SK-N-SH (cell line): ENCODE results near the gene MTHFD2L. TPM values are rescaled to one million over a fixed set of nuclear protein-coding genes. Genes with fewer than 3 reads are reported as not detected.
A peak's percentile ranks its signal among the peaks of the same experiment; 100 is the strongest.

Experiments used
- CTCF ChIA-PET: fragments of 300-600, 350-600 bp; formaldehyde crosslinking; extraction: SDS; loops from one replicate; lab custom pipeline; 2021; lab: Yijun Ruan, JAX
- POLR2A ChIA-PET: fragments of 350-600 bp; sonication (Branson Sonifier 250); formaldehyde crosslinking; extraction: SDS; loops from one replicate; lab custom pipeline; 2020; ENCODE audit warnings: antibody characterized with exemption, inconsistent platforms; lab: Yijun Ruan, JAX
- DNase-seq: peaks from one replicate; pipeline ENCODE4 v3.0.0; 2012
- H2AFZ ChIP-seq: fragments of 200-600 bp; sonication (generic); 2 replicates; pipeline ENCODE4 v1.8.1; 2016; ENCODE audit warnings: antibody characterized with exemption, mild to moderate bottlenecking, low read depth
- H3F3A ChIP-seq: fragments of 200-600 bp; sonication (generic); replicated peaks from 2 replicates; pipeline ENCODE3; 2016; ENCODE audit warnings: antibody characterized with exemption, mild to moderate bottlenecking; ENCODE audit not compliant: insufficient read depth
- H3K27ac ChIP-seq, 2 experiments: fragments of 200-500 bp in 1 of 2; fragments of 200-600 bp in 1 of 2; sonication (Bioruptor generic) in 1 of 2; sonication (generic), shearing (Covaris generic) in 1 of 2; 2 replicates each; pipeline versions ENCODE4 v1.5.1 to v1.6.1; 2014 to 2016; ENCODE audit warnings: low read depth in 2 of 2, inconsistent platforms in 1 of 2, low read length in 1 of 2, mild to moderate bottlenecking in 1 of 2, mixed read lengths in 1 of 2
- H3K27me3 ChIP-seq: fragments of 200-600 bp; sonication (generic), shearing (Covaris generic); 2 replicates; pipeline ENCODE4 v1.6.1; 2016; ENCODE audit warnings: mixed run types; ENCODE audit not compliant: insufficient read depth
- H3K36me3 ChIP-seq, 2 experiments: fragments of 200-500 bp in 1 of 2; fragments of 200-600 bp in 1 of 2; sonication (Bioruptor generic) in 1 of 2; sonication (generic) in 1 of 2; replicated peaks in 1 of 2; 2 replicates each; pipeline versions ENCODE3 to v1.5.1; 2014 to 2016; ENCODE audit warnings: low read length in 1 of 2, mild to moderate bottlenecking in 1 of 2; ENCODE audit not compliant: insufficient read depth in 2 of 2, control insufficient read depth in 1 of 2
- H3K4me1 ChIP-seq, 2 experiments: fragments of 200-500 bp in 1 of 2; fragments of 200-600 bp in 1 of 2; sonication (Bioruptor generic) in 1 of 2; sonication (generic), shearing (Covaris generic) in 1 of 2; 2 replicates each; pipeline versions ENCODE4 v1.5.1 to v1.6.1; 2014 to 2016; ENCODE audit warnings: low read depth in 1 of 2, low read length in 1 of 2, mixed run types in 1 of 2; ENCODE audit not compliant: insufficient read depth in 2 of 2, control insufficient read depth in 1 of 2
- H3K4me2 ChIP-seq: fragments of 200-600 bp; sonication (generic), shearing (Covaris generic); 2 replicates; pipeline ENCODE4 v1.6.1; 2017; ENCODE audit warnings: mixed run types
- H3K4me3 ChIP-seq, 2 experiments: fragments of 200-500 bp in 1 of 2; fragments of 200-600 bp in 1 of 2; sonication (Bioruptor generic) in 1 of 2; sonication (generic), shearing (Covaris generic) in 1 of 2; 2 replicates each; pipeline versions ENCODE4 v1.5.1 to v1.8.1; 2014 to 2016; ENCODE audit warnings: low read depth in 2 of 2, inconsistent platforms in 1 of 2, low read length in 1 of 2, mild to moderate bottlenecking in 1 of 2, mixed read lengths in 1 of 2, moderate library complexity in 1 of 2
- H3K79me2 ChIP-seq: fragments of 200-600 bp; sonication (generic); 2 replicates; pipeline ENCODE4 v1.8.1; 2017; ENCODE audit warnings: mild to moderate bottlenecking; ENCODE audit not compliant: insufficient read depth
- H3K9ac ChIP-seq: fragments of 200-600 bp; sonication (generic); 2 replicates; pipeline ENCODE4 v1.6.1; 2017; ENCODE audit warnings: mixed run types
- H3K9me2 ChIP-seq: fragments of 200-600 bp; sonication (generic); 2 replicates; pipeline ENCODE4 v1.6.1; 2017; ENCODE audit warnings: mixed run types
- H3K9me3 ChIP-seq: fragments of 200-600 bp; sonication (generic); 2 replicates; pipeline ENCODE4 v1.6.1; 2017; ENCODE audit warnings: mixed run types, mild to moderate bottlenecking, moderate library complexity
- H4K20me1 ChIP-seq: fragments of 200-600 bp; sonication (generic); 2 replicates; pipeline ENCODE4 v1.6.1; 2017; ENCODE audit warnings: mild to moderate bottlenecking, mixed run types; ENCODE audit not compliant: insufficient read depth
- ELF1 ChIP-seq: IDR thresholded peaks from 2 replicates; pipeline ENCODE4 v1.4.0; 2012
- EP300 ChIP-seq, 2 experiments: IDR thresholded peaks; 2 replicates each; pipeline versions ENCODE4 v1.4.0 to v1.6.1; 2012; ENCODE audit warnings: borderline replicate concordance in 1 of 2, low read depth in 1 of 2, low read length in 1 of 2
- EZH2phosphoT487 ChIP-seq: fragments of 200-600 bp; sonication (generic); IDR thresholded peaks from 2 replicates; pipeline ENCODE4 v1.6.1; 2017; ENCODE audit warnings: low read depth, mixed run types, mild to moderate bottlenecking, antibody characterized with exemption, moderate library complexity, borderline replicate concordance
- FOSL2 ChIP-seq: IDR thresholded peaks from 2 replicates; pipeline ENCODE4 v1.4.0; 2012; ENCODE audit warnings: low read depth, mild to moderate bottlenecking, moderate library complexity, borderline replicate concordance
- FOXJ3 ChIP-seq: sonication (generic); formaldehyde crosslinking; IDR thresholded peaks from 2 replicates; pipeline ENCODE4 v1.5.1; 2020; ENCODE audit warnings: mild to moderate bottlenecking, missing genetic modification reagents
- GABPA ChIP-seq: IDR thresholded peaks from 2 replicates; pipeline ENCODE4 v1.4.0; 2012; ENCODE audit warnings: low read depth, mild to moderate bottlenecking
- MEF2A ChIP-seq: IDR thresholded peaks from 2 replicates; pipeline ENCODE4 v1.4.0; 2012; ENCODE audit warnings: low read depth, borderline replicate concordance
- MXI1 ChIP-seq: IDR thresholded peaks from 2 replicates; pipeline ENCODE4 v1.6.1; 2012; ENCODE audit warnings: mild to moderate bottlenecking, low read depth, low read length, improper control_type of control experiment
- POLR2AphosphoS5 ChIP-seq: IDR thresholded peaks from 2 replicates; pipeline ENCODE4 v1.6.1; 2012; ENCODE audit warnings: low read depth, low read length
- RCOR1 ChIP-seq: fragments of 150-350 bp; IDR thresholded peaks from 2 replicates; pipeline ENCODE4 v1.6.1; 2017; ENCODE audit warnings: antibody characterized with exemption, low read length
- RXRA ChIP-seq: IDR thresholded peaks from 2 replicates; pipeline ENCODE4 v1.4.0; 2012; ENCODE audit warnings: low read depth, mild to moderate bottlenecking, borderline replicate concordance
- SMC3 ChIP-seq: IDR thresholded peaks from 2 replicates; pipeline ENCODE4 v1.6.1; 2012; ENCODE audit warnings: low read depth, low read length, improper control_type of control experiment
- TAF1 ChIP-seq: IDR thresholded peaks from 2 replicates; pipeline ENCODE4 v1.6.1; 2012; ENCODE audit warnings: low read depth, mild to moderate bottlenecking, low read length, moderate library complexity, borderline replicate concordance
- YY1 ChIP-seq: IDR thresholded peaks from 2 replicates; pipeline ENCODE4 v1.4.0; 2012; ENCODE audit warnings: low read depth, mild to moderate bottlenecking
- polyA plus RNA-seq, 3 experiments: library from polyadenylated mRNA; depleted of rRNA; stranded (reverse); fragments of >200 nt; gene quantifications; 2 replicates each; pipeline ENCODE4 v1.2.3, GENCODE V29; 2012
- TF ChIP-seq, protein P1 (sequence below): fragments of 150-350 bp; IDR thresholded peaks from 2 replicates; pipeline ENCODE4 v1.6.1; 2016; ENCODE audit warnings: mild to moderate bottlenecking, low read depth, low read length
- TF ChIP-seq, protein P2 (sequence below): IDR thresholded peaks from 2 replicates; pipeline ENCODE4 v1.4.0; 2012; ENCODE audit warnings: low read depth, borderline replicate concordance
- TF ChIP-seq, protein P3 (sequence below): fragments of 200-600 bp; sonication (generic); IDR thresholded peaks from 2 replicates; pipeline ENCODE4 v1.6.1; 2017; ENCODE audit warnings: antibody characterized with exemption, mild to moderate bottlenecking, moderate library complexity
- TF ChIP-seq, protein P4 (sequence below): fragments of 150-350 bp; IDR thresholded peaks from 2 replicates; pipeline ENCODE4 v1.6.1; 2017; ENCODE audit warnings: antibody characterized with exemption, low read length, low read depth, borderline replicate concordance

The MTHFD2L gene
- polyA plus RNA-seq, 1 of the 3 experiments (the other 2 are of a cell fraction), result 4.8 TPM

DNA sequence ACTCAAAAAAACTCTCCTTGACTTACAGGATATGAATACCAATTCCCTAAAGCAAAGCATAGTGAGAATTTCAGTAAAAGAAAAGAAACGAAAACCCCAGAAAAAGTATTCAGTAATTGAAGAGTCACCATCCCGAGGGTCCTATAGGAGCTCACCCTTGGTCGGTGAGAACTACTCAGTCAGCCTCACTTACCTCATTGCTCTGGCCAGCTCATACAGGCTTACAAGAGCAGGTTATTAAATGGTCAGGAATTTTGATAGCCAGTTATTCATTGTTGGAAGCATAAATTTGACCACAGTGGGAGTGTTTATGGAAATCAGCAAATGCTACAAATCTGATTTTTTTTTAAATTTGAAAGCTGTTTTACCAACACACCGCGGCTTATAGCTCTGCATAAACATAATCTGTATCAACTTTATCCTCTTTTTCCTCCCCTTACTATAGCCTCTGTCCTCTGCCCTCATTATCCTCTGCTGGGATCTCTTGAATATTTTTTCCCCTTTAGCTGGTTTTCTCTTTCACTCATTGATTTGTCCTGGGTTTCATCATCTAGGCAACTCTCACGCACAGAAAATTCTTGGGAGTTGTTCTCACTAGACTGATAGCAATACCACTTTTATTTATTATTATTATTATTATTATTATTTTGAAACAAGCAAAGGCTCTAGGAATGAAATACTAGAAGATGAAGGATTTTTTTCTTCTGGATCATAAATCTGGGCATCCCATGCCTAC lies 47.9 kb upstream of the MTHFD2L start (continued):
- TF ChIP-seq EP300 (IDR thresholded peaks at IDR 0.05; ENCODE audit: borderline replicate concordance in 1 of 2, low read depth in 1 of 2, low read length in 1 of 2), result no peak
- TF ChIP-seq, protein P1, sequence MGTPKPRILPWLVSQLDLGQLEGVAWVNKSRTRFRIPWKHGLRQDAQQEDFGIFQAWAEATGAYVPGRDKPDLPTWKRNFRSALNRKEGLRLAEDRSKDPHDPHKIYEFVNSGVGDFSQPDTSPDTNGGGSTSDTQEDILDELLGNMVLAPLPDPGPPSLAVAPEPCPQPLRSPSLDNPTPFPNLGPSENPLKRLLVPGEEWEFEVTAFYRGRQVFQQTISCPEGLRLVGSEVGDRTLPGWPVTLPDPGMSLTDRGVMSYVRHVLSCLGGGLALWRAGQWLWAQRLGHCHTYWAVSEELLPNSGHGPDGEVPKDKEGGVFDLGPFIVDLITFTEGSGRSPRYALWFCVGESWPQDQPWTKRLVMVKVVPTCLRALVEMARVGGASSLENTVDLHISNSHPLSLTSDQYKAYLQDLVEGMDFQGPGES, result no peak
- TF ChIP-seq TAF1, result no peak
- TF ChIP-seq RCOR1, result no peak
- no peak for TF ChIP-seq ELF1
- TF ChIP-seq RXRA, result no peak
- no peak for TF ChIP-seq GABPA
- TF ChIP-seq, protein P2, sequence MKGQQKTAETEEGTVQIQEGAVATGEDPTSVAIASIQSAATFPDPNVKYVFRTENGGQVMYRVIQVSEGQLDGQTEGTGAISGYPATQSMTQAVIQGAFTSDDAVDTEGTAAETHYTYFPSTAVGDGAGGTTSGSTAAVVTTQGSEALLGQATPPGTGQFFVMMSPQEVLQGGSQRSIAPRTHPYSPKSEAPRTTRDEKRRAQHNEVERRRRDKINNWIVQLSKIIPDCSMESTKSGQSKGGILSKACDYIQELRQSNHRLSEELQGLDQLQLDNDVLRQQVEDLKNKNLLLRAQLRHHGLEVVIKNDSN, result no peak
- no peak for TF ChIP-seq YY1
- TF ChIP-seq MXI1, result no peak

DNA sequence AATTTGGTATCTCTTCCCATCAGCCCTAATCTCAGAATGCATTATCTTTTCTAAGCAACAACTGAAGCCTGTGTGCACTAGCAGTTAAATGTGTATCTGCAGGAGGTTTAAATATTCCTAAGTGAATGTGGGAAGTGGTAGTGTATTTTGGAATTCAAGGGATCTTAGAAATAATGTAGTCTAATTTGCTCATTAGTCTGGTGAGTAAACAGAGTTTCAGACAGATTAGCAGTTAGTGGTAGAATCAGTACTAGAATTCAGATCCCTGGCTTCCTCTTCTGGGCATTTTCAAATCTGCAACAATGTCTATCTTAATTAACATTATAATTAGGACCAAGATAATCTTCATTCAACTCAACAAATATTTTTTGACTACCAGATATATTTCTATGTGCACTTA lies 47.2 kb upstream of the MTHFD2L start:
- no peak for DNase-seq
- Histone ChIP-seq H3K4me2 (no peak overlapping the region), H2AFZ (no peak overlapping the region), H3K36me3 (no peaks in the 10 kb centered on the region), H3F3A (peaks cover 41% of the 10 kb centered on the region), H3K4me1 (peaks cover 0 to 21% of the 10 kb centered on the region in 2 experiments; a peak in 2 of 4 replicates), H4K20me1 (no peaks in the 10 kb centered on the region), H3K27me3 (no peaks in the 10 kb centered on the region), H3K9me3 (no peaks in the 10 kb centered on the region), H3K27ac (peak overlapping the region; percentile 80 to 99; a peak in 3 of 4 replicates), H3K9ac (peak overlapping the region; percentile 76; the same call in 1 of the 2 replicates), H3K9me2 (no peaks in the 10 kb centered on the region), H3K79me2 (no peaks in the 10 kb centered on the region), H3K4me3 (no peak overlapping the region)
- POLR2A ChIA-PET, result no interaction called here
- CTCF ChIA-PET, result interaction anchor here (0.6 to 1.1 kb wide), 2 partner anchors 13 to 52 kb away, joined by 4 read pairs; no protein-coding TSS in a partner anchor
- TF ChIP-seq, protein P3, sequence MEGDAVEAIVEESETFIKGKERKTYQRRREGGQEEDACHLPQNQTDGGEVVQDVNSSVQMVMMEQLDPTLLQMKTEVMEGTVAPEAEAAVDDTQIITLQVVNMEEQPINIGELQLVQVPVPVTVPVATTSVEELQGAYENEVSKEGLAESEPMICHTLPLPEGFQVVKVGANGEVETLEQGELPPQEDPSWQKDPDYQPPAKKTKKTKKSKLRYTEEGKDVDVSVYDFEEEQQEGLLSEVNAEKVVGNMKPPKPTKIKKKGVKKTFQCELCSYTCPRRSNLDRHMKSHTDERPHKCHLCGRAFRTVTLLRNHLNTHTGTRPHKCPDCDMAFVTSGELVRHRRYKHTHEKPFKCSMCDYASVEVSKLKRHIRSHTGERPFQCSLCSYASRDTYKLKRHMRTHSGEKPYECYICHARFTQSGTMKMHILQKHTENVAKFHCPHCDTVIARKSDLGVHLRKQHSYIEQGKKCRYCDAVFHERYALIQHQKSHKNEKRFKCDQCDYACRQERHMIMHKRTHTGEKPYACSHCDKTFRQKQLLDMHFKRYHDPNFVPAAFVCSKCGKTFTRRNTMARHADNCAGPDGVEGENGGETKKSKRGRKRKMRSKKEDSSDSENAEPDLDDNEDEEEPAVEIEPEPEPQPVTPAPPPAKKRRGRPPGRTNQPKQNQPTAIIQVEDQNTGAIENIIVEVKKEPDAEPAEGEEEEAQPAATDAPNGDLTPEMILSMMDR, result no peak
- TF ChIP-seq, protein P4, sequence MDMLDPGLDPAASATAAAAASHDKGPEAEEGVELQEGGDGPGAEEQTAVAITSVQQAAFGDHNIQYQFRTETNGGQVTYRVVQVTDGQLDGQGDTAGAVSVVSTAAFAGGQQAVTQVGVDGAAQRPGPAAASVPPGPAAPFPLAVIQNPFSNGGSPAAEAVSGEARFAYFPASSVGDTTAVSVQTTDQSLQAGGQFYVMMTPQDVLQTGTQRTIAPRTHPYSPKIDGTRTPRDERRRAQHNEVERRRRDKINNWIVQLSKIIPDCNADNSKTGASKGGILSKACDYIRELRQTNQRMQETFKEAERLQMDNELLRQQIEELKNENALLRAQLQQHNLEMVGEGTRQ, result no peak
- no peak for TF ChIP-seq EP300 (IDR thresholded peaks at IDR 0.05; ENCODE audit: borderline replicate concordance in 1 of 2, low read depth in 1 of 2, low read length in 1 of 2)
- TF ChIP-seq SMC3, result no peak
- TF ChIP-seq EZH2phosphoT487, result no peak
- no peak for TF ChIP-seq ELF1
- no peak for TF ChIP-seq MEF2A
- TF ChIP-seq TAF1, result no peak
- no peak for TF ChIP-seq FOXJ3 (CRISPR knock-in tag)
- no peak for TF ChIP-seq FOSL2
- no peak for TF ChIP-seq GABPA
- TF ChIP-seq POLR2AphosphoS5, result no peak
- TF ChIP-seq RXRA, result no peak
